ENCODE measurements around the gene UGGT1.
A peak's percentile ranks its signal among the peaks of the same experiment; 100 is the strongest.
"Not testable (repeated sequence)": the region's sequence is repeated elsewhere in the genome, so short reads cannot be mapped to it uniquely, and the experiment has no call there.

Gene UGGT1

GRCh38 chr2:128169933-128170709 is 79.1 kb downstream of the UGGT1 start:
- no peak for FAIRE-seq
- no peak for DNase-seq (ENCODE audit: low spot score)

GRCh38 chr2:128170776-128171175 is 79.8 kb downstream of the UGGT1 start:
- no peak for DNase-seq (ENCODE audit: low spot score)
- FAIRE-seq, result no peak

GRCh38 chr2:128172191-128172590 is 81.2 kb downstream of the UGGT1 start:
- FAIRE-seq (no peak), DNase-seq (ENCODE audit: low spot score) (no peak)

GRCh38 chr2:128174067-128174466 is 83.1 kb downstream of the UGGT1 start:
- not testable (repeated sequence) for FAIRE-seq

GRCh38 chr2:128177315-128177714 is 86.3 kb downstream of the UGGT1 start:
- FAIRE-seq (no peak), DNase-seq (ENCODE audit: low spot score) (no peak)

More at GRCh38 chr2:128174067-128174466, 83.1 kb downstream of the UGGT1 start:
- not testable (repeated sequence) for DNase-seq (ENCODE audit: low spot score)

- DNase-seq (ENCODE audit: low spot score), result no peak
- FAIRE-seq, result no peak
Measured at GRCh38 chr2:128178149-128178649, 87.2 kb downstream of the UGGT1 start.

GRCh38 chr2:128178650-128179460 is 87.9 kb downstream of the UGGT1 start:
- FAIRE-seq (no peak), DNase-seq (ENCODE audit: low spot score) (no peak)

- no peak for FAIRE-seq
Measured at GRCh38 chr2:128179461-128179755, 88.4 kb downstream of the UGGT1 start.

GRCh38 chr2:128180031-128180430 is 89.0 kb downstream of the UGGT1 start:
- DNase-seq (ENCODE audit: low spot score), result no peak
- no peak for FAIRE-seq

More at GRCh38 chr2:128179461-128179755, 88.4 kb downstream of the UGGT1 start:
- no peak for DNase-seq (ENCODE audit: low spot score)

GRCh38 chr2:128185576-128185975 is 94.6 kb downstream of the UGGT1 start:
- DNase-seq (ENCODE audit: low spot score) (no peak), FAIRE-seq (no peak)

- FAIRE-seq (peak; percentile 55), DNase-seq (ENCODE audit: low spot score) (peak; percentile 29)
Measured at GRCh38 chr2:128187032-128187654, 96.1 kb downstream of the UGGT1 start.

- DNase-seq (ENCODE audit: low spot score) (no peak), FAIRE-seq (no peak)
Measured at GRCh38 chr2:128195435-128195984, 104.5 kb downstream of the UGGT1 start.

- FAIRE-seq (no peak), DNase-seq (ENCODE audit: low spot score) (no peak)
Measured at GRCh38 chr2:128196026-128196425, 105.0 kb downstream of the UGGT1 start.

GRCh38 chr2:128196471-128196931 is 105.5 kb downstream of the UGGT1 start:
- FAIRE-seq (no peak), DNase-seq (ENCODE audit: low spot score) (no peak)

GRCh38 chr2:128197059-128197458 is 106.1 kb downstream of the UGGT1 start:
- FAIRE-seq (no peak), DNase-seq (ENCODE audit: low spot score) (no peak)

GRCh38 chr2:128198656-128199055 is 107.7 kb downstream of the UGGT1 start:
- DNase-seq (ENCODE audit: low spot score), result no peak
- FAIRE-seq, result no peak

- DNase-seq (ENCODE audit: low spot score), result no peak
- no peak for FAIRE-seq
Measured at GRCh38 chr2:128199141-128199540, 108.1 kb downstream of the UGGT1 start.

- no peak for FAIRE-seq
- DNase-seq (ENCODE audit: low spot score), result no peak
Measured at GRCh38 chr2:128202791-128203190, 111.8 kb downstream of the UGGT1 start.

GRCh38 chr2:128206245-128206644 is 115.2 kb downstream of the UGGT1 start:
- DNase-seq (ENCODE audit: low spot score) (no peak), FAIRE-seq (no peak)

GRCh38 chr2:128208023-128208422 is 117.0 kb downstream of the UGGT1 start:
- FAIRE-seq (no peak), DNase-seq (ENCODE audit: low spot score) (no peak)

- FAIRE-seq; DNase-seq (ENCODE audit: low spot score): not testable (repeated sequence)
Measured at GRCh38 chr2:128208631-128209324, 117.8 kb downstream of the UGGT1 start.

All from RCC 7860 (cell line).